Suppressor macrophage treated with lipopolysaccharide for 1 hour (primary cell): ENCODE data around the gene CTNNBIP1.

Source experiments
- DNase-seq, 3 donors: peaks; one replicate each; pipeline ENCODE4 v3.0.0-alpha.2; 2020 to 2022

Gene CTNNBIP1

GRCh38 chr1:9903801-9904527, 6.1 kb downstream of the CTNNBIP1 start:
- no peak for DNase-seq

- DNase-seq, result no peak
These were observed 8.0 kb downstream of the CTNNBIP1 start for GRCh38 chr1:9902060-9902452.

- no peak for DNase-seq
These were observed 8.7 kb downstream of the CTNNBIP1 start for GRCh38 chr1:9901148-9902059.

DNA sequence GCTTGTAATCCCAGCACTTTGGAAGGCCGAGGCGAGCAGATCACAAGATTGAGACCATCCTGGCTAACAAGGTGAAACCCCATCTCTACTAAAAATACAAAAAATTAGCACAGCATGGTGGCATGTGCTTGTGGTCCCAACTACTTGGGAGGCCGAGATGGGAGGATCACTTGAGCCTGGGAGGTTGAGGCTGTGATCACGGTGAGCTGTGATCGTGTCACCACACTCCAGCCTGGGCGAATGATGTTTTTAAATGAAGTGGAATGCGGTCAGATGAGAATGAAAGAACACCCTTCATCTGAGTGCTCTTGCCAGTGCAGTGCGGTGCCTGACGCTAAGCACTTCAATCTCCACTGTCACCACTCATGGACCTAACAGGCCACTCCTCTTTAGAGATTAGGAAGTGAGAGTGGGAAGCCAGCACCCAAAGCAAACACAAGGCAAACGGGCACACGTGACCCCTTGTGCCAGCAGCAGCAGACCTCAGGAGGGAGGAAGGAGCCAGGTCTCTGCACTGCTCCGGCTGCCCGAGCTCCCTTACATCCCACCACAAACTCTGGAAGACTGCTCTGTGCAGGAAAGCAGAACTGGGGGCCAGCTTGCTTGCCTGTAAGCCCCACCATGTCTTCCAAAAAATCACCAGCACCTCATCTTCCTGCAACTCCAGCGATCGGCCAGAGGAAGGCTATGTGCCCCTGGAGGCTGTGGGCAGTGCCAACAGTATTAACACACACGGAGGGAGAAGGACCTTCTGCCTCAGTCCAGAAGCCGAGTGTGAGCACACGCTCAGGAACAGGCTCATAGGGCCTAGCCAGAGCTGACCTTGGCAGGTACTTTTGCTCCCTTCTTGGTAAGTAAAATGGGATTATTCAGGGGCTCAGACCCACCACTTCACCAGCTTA, 9.7 kb downstream of the CTNNBIP1 start:
- peak; percentile 85 to 89 (median 88) for DNase-seq

DNA sequence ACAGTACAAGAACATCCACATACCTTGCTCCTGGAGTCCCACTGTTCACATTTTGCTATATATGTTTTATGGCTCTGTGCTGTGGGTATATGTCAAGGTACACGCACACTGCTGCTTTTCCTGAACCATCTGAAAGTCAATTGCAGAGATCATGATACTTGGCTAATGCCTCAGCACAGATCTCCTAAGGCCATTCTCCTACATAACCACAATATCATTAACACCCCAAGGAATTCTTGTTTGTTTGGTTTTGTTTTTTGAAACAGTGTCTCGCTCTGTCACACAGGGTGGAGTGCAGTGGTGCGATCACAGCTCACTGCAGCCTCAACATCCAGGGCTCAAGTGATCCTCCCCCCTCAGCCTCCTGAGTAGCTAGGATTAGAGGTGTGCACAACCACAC, 16.0 kb downstream of the CTNNBIP1 start:
- no peak for DNase-seq

DNA sequence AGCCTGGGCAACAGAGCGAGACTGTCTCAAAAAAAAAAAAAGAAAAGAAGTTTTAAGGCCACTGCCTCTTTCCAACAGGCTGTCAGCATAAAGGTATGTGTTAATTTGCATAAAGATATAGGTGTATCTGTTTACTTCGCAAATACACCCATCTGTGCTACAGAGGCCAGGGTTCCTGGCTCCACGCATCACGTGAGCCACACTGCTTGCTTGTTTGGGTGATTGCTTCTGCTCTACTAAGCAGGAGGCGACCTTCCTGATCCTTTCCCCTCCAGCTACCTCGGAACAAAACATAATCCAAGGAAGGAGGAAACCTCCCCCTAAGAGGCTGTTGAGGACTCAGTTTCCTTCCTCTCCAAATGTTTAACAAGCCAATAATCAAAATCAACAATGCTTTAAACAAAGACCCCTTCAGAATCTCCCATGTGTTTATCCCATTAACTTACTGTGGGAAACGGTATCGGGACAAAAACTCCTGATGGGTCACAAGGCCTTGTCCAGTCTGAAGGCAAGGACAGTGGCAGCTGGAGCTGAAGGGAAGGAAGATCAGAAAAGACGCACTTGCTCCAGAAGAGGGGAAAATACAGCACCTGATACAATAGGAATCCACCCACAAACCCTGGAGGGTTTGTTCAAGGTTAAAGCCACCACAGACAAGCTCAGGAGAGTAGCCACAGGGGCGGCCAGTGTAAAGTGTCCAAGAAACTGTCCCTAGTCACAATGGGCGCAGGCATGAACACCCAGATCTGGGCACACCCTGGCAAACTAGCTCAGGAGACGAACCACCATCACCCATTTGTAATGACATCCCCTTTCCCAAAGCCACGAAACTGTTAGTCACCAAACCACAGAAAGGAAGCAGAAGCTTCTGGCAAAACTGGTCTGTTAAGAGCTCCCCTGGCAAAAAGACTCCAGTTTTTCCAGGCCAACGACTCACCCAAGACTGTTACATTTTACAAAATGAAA, 17.2 kb downstream of the CTNNBIP1 start:
- peak; percentile 82 to 92 (median 91) for DNase-seq

DNA sequence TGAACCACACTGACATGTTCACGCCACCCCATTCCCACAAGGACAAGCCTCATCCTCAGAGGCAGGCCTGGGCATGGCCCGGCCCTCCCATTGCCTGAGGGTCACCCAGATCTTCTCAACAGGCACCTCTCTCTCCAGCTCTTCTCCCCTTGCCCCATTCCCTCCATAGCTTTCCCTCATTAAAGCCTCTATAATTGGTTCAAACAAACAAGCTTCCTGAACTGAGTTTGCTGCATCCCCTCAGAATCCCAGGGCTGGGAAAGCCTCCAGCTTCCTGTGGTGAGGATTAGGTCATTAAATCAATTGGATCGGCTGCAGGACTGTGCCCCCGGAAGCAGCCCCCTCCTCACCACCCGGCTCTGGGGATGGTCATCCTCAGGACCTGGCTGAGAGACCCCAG, 18.9 kb downstream of the CTNNBIP1 start:
- no peak for DNase-seq

- peak; percentile 35 to 55 (median 52) for DNase-seq
These were observed 19.8 kb downstream of the CTNNBIP1 start for GRCh38 chr1:9890224-9890731.

GRCh38 chr1:9889411-9889810, 20.7 kb downstream of the CTNNBIP1 start:
- no peak for DNase-seq

DNA sequence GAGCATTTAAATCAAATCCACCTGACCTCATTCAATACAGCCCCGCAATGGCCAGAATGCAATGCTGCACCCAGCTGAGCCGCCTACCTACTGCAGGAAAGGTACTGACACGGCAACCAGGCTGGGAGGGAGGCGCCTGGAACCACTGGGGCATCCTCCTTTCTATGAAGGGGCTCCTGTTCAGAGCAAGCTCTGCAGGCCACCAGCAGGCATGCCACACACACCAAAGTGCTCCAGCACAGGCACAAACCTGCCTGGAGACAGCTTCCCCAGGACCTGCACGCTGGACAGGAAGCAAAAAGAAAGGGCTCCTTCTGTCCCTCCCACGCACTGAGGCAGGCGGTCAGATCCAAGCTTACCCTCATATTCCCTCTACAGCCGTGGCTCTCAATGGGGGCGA, 21.2 kb downstream of the CTNNBIP1 start:
- DNase-seq, result no peak

DNA sequence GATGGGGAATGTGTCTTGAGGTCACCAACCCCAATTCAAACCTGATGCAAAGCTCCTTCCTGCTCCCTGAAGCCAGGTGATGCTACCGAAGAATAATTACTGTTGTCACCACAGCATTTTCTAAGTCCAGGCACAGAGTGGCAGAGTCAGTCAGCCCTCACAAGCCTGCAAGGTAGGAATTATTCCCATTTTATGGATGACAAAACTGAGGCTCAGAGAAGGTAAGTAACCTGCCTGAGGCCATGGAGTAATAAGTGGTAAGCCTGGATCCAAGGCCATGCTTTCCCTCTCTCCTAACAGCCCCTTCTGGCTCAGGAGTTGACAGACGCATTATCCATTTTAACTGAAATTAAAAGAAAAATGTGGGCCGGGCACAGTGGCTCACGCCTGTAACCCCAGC, 23.0 kb downstream of the CTNNBIP1 start:
- DNase-seq, result no peak

DNA sequence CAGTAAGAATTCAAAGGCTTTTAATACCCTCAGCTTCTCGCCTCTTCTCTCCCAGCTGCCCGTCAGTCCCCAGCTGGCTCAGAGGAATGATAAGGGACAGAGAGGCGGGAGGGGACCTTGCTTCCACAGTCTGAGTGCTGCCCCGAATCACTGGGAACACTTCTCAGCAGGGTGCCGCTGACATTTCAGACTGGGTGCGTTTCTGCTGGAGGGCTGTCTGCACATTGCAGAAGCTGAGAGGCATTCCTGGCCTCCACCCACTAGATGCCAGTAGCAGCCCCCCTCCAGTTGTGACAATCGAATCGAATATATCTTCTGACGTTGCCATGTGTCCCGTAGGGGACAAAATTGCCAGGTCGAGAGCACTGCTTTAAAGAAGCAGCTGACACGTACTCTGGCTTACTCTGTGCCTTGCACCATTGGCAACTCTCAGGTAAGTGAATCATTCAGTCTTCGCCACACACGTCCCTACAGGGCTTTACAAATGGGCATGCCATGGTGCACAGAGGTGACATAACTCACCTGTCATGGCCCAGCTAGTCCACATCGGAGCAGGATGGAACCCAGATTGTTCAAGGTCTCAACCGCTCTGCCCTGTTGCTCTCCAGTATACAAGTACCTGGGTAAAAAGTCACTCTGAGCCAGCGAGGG, 23.9 kb downstream of the CTNNBIP1 start:
- no peak for DNase-seq

GRCh38 chr1:9884805-9885204, 25.3 kb downstream of the CTNNBIP1 start:
- DNase-seq, result no peak

DNA sequence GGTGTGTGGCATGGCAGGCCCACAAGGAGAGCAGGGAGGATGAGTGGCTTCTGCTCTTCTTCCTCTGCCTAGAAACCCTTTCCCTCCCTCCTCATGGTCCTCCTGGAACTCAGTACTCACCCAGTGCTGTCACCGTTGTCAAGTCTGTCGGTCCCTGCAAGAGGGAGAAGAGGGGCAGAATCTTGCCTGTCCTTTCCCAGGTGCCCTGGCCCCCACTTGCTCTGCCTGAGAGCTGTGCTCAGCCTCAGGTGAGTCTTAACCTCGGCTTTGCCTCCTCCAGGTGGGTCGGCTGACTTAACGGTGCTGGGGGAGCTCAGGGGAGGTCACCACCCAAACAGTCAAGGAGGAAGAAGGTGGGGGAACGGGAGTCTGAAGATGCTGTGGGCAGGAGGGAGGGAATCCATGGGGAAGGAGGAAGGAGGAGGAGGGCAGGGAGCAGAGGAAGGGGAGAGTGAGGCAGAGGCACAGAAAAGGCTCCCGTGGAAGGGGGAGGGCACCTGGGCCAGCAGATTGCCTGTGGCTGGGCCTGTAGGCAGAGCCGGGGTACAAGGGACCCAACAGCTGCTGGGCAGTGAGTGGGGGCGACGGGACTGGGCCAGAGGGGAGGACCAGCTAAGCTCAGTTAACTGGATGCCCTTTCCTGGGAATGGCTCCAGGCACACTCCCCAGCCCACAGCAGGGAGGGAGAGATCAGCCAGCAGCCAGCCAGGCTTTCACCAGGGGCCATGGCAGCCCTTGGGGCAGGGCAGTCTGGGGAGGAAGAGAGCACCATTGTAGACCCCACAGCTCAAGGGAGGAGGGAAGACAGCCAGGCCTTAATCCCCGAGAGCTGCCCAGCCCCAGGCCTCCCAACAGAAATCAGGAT, 26.3 kb downstream of the CTNNBIP1 start:
- no peak for DNase-seq

DNA sequence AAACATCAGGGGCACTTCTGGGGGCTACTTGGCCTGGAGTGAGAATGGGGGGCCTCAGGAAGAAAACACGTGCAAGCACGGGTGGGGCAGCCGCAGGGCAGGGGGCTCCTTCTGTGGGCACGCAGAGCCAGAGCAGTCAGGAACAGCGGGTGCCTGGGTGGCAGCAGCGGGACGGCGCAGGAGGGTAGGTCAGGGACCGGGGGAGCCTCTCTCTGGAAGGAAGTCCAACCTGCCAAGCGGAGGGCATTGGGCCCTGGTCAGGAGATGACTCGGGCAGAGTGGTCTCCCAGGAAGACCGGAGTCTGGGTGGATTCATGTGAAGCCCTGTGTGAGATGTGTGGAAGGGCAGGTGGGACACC, 27.1 kb downstream of the CTNNBIP1 start:
- DNase-seq, result no peak

DNA sequence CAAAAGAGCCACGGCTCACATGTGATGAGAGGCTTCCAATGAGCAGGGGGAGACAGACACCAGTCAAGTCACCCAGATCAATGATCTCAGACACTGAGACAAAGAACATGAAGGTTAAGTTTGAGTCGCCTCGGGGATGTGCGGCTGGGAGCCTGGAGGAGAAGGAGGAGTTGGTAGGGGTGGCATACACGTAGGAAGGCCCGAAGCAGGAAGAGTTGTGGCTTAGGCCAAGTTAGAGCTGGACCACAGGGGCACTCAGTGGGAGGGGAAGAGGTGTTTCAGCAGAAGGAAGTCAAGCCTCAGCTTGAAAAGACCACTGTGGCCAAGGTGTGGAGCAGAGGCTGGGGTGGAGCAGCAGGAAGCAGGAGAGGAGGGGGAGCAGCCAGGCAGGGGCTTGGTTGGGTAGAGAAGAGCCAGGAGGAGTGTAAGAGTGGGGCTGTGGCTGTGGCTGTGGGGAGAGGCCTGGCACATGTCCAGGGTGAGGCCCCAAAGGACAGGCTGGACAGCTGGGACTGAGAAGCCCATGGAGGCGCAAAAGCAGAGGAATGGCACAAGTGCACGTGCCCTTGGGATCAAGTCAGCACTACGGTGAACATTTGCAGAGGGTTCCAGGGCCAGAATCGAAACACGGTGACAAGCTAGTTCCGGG, 27.6 kb downstream of the CTNNBIP1 start:
- no peak for DNase-seq

GRCh38 chr1:9881838-9882249, 28.2 kb downstream of the CTNNBIP1 start:
- no peak for DNase-seq

GRCh38 chr1:9878404-9878803, 31.7 kb downstream of the CTNNBIP1 start:
- DNase-seq, result no peak

DNA sequence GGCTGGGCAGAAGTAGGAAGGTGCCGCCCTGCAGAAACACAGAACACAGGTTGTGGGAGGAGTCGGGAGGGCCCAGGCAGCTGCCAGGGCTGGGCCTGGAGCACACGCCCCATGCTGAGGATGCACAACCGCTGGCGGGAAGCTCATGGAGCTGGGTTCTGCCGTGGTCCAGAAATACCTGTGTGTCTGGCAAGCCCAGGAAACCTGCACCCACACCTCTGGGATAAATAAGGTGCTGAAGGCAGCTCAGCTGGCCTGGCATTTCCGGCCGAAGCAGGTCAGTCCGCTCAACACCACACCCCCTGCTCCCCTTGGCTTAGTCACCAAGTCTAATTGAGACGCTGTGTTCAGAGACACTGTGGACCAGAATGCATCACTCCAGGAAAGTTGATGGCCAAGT, 32.1 kb downstream of the CTNNBIP1 start:
- DNase-seq, result no peak

GRCh38 chr1:9875636-9876000, 34.5 kb downstream of the CTNNBIP1 start:
- no peak for DNase-seq
